Panc1 (cell line): ENCODE measurements around the gene IQSEC2. TPM values are rescaled to one million over a fixed set of nuclear protein-coding genes. Genes with fewer than 3 reads are reported as not detected.
A peak's percentile ranks its signal among the peaks of the same experiment; 100 is the strongest.

Experiments
- ATAC-seq: fragments of 200-7000 bp; cut with Tn5 transposase; 2 replicates; pipeline ENCODE4 v1.9.1; 2020; ENCODE audit warnings: mild to moderate bottlenecking, moderate library complexity
- BruUV-seq: library from RNA; stranded (reverse); fragments of 400-500 nt; replicated peaks from 2 replicates; lab custom pipeline; 2021; lab: Mats Ljungman, UMichigan
- CTCF ChIA-PET: fragments of 300-600 bp; sonication (Branson Sonifier 250); formaldehyde crosslinking; loops from one replicate; lab custom pipeline; 2022; ENCODE audit warnings: antibody characterized with exemption; lab: Charles Lee
- POLR2A ChIA-PET: fragments of 300-600 bp; sonication (Branson Sonifier 250); formaldehyde crosslinking; loops from one replicate; lab custom pipeline; 2022; ENCODE audit warnings: antibody characterized with exemption; lab: Charles Lee
- DNase-seq: peaks from one replicate; pipeline ENCODE4 v3.0.0-alpha.2; 2010; ENCODE audit warnings: low read depth, low spot score
- H3K27ac ChIP-seq: 2 replicates; pipeline ENCODE4 v1.5.1; 2011; ENCODE audit warnings: mild to moderate bottlenecking, low read length, inconsistent platforms
- H3K27me3 ChIP-seq: fragments of 200-500 bp; sonication (Bioruptor generic); 2 replicates; pipeline ENCODE4 v1.6.0; 2014; ENCODE audit warnings: low read length, inconsistent platforms; ENCODE audit not compliant: control insufficient read depth, insufficient read depth
- H3K36me3 ChIP-seq: fragments of 200-500 bp; sonication (Bioruptor generic); 2 replicates; pipeline ENCODE4 v1.5.1; 2014; ENCODE audit warnings: inconsistent platforms, mild to moderate bottlenecking, low read length, moderate library complexity; ENCODE audit not compliant: control insufficient read depth, insufficient read depth
- H3K4me1 ChIP-seq: 2 replicates; pipeline ENCODE4 v1.5.1; 2011; ENCODE audit warnings: inconsistent platforms, mild to moderate bottlenecking, low read length, moderate library complexity; ENCODE audit not compliant: control insufficient read depth, insufficient read depth
- H3K4me3 ChIP-seq, 2 experiments: 2 replicates each; pipeline ENCODE4 v1.5.1; 2011 to 2012; ENCODE audit warnings: low read depth in 2 of 2, low read length in 2 of 2, mild to moderate bottlenecking in 2 of 2, inconsistent platforms in 1 of 2, moderate library complexity in 1 of 2
- H3K9me3 ChIP-seq: fragments of 200-500 bp; sonication (Bioruptor generic); 2 replicates; pipeline ENCODE4 v1.5.1; 2014; ENCODE audit warnings: low read depth, mild to moderate bottlenecking, inconsistent platforms, low read length, moderate library complexity; ENCODE audit not compliant: control insufficient read depth, insufficient read depth
- POLR2AphosphoS5 ChIP-seq: IDR thresholded peaks from 2 replicates; pipeline ENCODE4 v1.6.1; 2012; ENCODE audit warnings: mild to moderate bottlenecking, low read depth, low read length, moderate library complexity
- SIN3A ChIP-seq: IDR thresholded peaks from 2 replicates; pipeline ENCODE4 v1.6.1; 2012; ENCODE audit warnings: low read depth, mild to moderate bottlenecking, low read length, moderate library complexity, borderline replicate concordance; ENCODE audit not compliant: insufficient read depth
- TCF7L2 ChIP-seq: IDR thresholded peaks from 2 replicates; pipeline ENCODE4 v1.6.1; 2011; ENCODE audit warnings: mild to moderate bottlenecking, low read depth, low read length, inconsistent platforms
- in situ Hi-C: cut with HindIII; loops from 2 replicates; pipeline ENCODE4 v1.10.0; 2016; ENCODE audit warnings: low sequenced_read_pairs, low pct_unique_long_range_greater_than_20kb
- intact Hi-C: fragments of 100-400 bp; cut with micrococcal nuclease; formaldehyde crosslinking; loops from one replicate; pipeline ENCODE4 v1.10.0; 2022; ENCODE audit not compliant: unreplicated experiment
- total RNA-seq: library from RNA; stranded (reverse); gene quantifications from one replicate; pipeline ENCODE4 v1.2.1, GENCODE V29; 2021; ENCODE audit not compliant: unreplicated experiment
- TF ChIP-seq, protein P1 (sequence below), 2 experiments: IDR thresholded peaks; 2 replicates each; pipeline ENCODE4 v1.6.1; 2011 to 2012; ENCODE audit warnings: low read depth in 2 of 2, control low read depth in 1 of 2, low read length in 1 of 2, mild to moderate bottlenecking in 1 of 2, moderate library complexity in 1 of 2; ENCODE audit not compliant: insufficient read depth in 1 of 2
- TF ChIP-seq, protein P2 (sequence below): fragments of 450-650 bp; IDR thresholded peaks from 2 replicates; pipeline ENCODE4 v1.5.1; 2017; ENCODE audit warnings: mild to moderate bottlenecking

Gene IQSEC2
- total RNA-seq, 1 experiment from 2014 or later, result 38.8 TPM

DNA sequence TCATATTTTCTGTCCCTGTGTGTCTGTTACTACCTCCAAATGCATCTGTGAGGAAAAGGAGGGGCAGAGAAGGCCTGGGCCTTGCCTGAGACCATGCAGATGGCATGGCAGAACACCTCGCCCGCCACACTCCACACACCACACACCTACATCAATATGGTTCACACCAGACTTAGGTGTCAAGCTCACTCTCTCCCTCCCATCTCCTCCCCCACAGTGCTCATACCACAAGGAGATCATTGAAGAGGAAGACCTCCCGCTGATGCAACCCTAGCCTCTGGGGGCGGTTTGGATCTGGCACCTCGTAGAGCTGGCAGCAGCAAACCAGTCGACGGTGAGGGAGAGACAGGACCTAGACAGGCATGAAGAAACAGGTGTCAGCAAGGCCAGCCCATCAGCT lies 39.8 kb downstream of the IQSEC2 start:
- POLR2A ChIA-PET, result no interaction called here
- DNase-seq (no peak), ATAC-seq (no peak)
- H3K4me1 ChIP-seq, result no peaks in the 10 kb centered on the region
- no peak for TF ChIP-seq TCF7L2
- TF ChIP-seq, protein P1, sequence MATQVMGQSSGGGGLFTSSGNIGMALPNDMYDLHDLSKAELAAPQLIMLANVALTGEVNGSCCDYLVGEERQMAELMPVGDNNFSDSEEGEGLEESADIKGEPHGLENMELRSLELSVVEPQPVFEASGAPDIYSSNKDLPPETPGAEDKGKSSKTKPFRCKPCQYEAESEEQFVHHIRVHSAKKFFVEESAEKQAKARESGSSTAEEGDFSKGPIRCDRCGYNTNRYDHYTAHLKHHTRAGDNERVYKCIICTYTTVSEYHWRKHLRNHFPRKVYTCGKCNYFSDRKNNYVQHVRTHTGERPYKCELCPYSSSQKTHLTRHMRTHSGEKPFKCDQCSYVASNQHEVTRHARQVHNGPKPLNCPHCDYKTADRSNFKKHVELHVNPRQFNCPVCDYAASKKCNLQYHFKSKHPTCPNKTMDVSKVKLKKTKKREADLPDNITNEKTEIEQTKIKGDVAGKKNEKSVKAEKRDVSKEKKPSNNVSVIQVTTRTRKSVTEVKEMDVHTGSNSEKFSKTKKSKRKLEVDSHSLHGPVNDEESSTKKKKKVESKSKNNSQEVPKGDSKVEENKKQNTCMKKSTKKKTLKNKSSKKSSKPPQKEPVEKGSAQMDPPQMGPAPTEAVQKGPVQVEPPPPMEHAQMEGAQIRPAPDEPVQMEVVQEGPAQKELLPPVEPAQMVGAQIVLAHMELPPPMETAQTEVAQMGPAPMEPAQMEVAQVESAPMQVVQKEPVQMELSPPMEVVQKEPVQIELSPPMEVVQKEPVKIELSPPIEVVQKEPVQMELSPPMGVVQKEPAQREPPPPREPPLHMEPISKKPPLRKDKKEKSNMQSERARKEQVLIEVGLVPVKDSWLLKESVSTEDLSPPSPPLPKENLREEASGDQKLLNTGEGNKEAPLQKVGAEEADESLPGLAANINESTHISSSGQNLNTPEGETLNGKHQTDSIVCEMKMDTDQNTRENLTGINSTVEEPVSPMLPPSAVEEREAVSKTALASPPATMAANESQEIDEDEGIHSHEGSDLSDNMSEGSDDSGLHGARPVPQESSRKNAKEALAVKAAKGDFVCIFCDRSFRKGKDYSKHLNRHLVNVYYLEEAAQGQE (IDR thresholded peaks at IDR 0.05; ENCODE audit: insufficient read depth in 1 of 2, low read depth in 2 of 2, low read length in 1 of 2), result no peak
- TF ChIP-seq, protein P2, sequence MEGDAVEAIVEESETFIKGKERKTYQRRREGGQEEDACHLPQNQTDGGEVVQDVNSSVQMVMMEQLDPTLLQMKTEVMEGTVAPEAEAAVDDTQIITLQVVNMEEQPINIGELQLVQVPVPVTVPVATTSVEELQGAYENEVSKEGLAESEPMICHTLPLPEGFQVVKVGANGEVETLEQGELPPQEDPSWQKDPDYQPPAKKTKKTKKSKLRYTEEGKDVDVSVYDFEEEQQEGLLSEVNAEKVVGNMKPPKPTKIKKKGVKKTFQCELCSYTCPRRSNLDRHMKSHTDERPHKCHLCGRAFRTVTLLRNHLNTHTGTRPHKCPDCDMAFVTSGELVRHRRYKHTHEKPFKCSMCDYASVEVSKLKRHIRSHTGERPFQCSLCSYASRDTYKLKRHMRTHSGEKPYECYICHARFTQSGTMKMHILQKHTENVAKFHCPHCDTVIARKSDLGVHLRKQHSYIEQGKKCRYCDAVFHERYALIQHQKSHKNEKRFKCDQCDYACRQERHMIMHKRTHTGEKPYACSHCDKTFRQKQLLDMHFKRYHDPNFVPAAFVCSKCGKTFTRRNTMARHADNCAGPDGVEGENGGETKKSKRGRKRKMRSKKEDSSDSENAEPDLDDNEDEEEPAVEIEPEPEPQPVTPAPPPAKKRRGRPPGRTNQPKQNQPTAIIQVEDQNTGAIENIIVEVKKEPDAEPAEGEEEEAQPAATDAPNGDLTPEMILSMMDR, result no peak
- no peak for TF ChIP-seq SIN3A
- TF ChIP-seq POLR2AphosphoS5, result no peak
- no peaks in the 10 kb centered on the region for H3K36me3 ChIP-seq
- no peak overlapping the region for H3K4me3 ChIP-seq
- BruUV-seq, result no TSS peak
- CTCF ChIA-PET, result no interaction called here
- H3K27me3 ChIP-seq, result no peaks in the 10 kb centered on the region
- in situ Hi-C loops, result no loop called here
- intact Hi-C loops, result no loop called here
- no peak overlapping the region for H3K27ac ChIP-seq
- H3K9me3 ChIP-seq, result no peaks in the 10 kb centered on the region

DNA sequence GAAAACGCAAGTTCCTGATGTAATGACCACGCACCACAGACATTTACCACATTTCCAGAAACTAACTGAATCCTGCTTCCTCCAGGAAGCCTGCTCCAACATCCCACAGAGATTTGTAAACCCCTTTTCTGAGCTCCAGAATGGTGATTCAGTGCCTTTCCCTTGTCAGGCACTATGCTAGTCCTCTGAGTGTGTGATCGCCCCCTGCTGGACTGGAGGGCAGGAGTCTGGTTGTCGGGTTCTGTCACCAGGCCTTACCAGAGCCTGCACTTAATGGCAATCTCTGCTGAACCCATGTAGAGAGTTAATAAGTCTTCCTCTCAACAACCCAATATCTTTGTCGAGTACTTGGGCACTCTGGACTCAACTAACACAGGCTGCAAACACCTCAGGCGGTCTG lies 41.9 kb downstream of the IQSEC2 start:
- in situ Hi-C loops (no loop called here), intact Hi-C loops (no loop called here)
- Histone ChIP-seq H3K27me3 (no peaks in the 10 kb centered on the region), H3K36me3 (no peaks in the 10 kb centered on the region), H3K4me1 (no peaks in the 10 kb centered on the region), H3K4me3 (no peak overlapping the region), H3K27ac (no peak overlapping the region), H3K9me3 (no peaks in the 10 kb centered on the region)
- BruUV-seq, result no TSS peak
- POLR2A ChIA-PET, result no interaction called here
- CTCF ChIA-PET, result no interaction called here
- no peak for DNase-seq
- TF ChIP-seq TCF7L2 (no peak), POLR2AphosphoS5 (no peak)
- TF ChIP-seq, protein P2, result peak; percentile 59; the same call in 1 of the 2 replicates
- TF ChIP-seq, protein P1 (IDR thresholded peaks at IDR 0.05; ENCODE audit: insufficient read depth in 1 of 2, low read depth in 2 of 2, low read length in 1 of 2), result no peak
- 0 out of 2 replicates have a peak, but pooled peaks have one; percentile 52 for ATAC-seq
